ENCODE results near the gene SCUBE2.

DNA sequence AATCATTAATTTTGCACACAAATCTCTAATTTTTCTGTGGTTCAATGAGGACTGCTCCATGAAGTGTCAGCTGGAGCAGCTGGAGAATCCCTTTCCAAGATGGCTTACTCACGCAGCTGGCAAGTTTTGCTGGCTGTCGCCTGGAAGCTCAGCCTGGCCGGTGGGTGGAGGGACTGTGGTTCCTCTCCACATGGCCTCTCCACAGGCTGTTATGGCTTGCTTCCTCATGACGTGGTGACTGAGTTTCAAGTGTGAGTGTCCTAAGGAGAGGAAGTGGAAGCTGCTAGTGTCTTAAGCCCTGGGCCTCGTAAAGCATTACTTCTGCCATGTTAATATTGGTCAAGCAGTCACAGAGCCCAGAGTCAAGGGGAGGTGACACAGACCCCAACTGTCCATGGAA lies 73.6 kb downstream of the SCUBE2 start:
- TF ChIP-seq, protein P1, sequence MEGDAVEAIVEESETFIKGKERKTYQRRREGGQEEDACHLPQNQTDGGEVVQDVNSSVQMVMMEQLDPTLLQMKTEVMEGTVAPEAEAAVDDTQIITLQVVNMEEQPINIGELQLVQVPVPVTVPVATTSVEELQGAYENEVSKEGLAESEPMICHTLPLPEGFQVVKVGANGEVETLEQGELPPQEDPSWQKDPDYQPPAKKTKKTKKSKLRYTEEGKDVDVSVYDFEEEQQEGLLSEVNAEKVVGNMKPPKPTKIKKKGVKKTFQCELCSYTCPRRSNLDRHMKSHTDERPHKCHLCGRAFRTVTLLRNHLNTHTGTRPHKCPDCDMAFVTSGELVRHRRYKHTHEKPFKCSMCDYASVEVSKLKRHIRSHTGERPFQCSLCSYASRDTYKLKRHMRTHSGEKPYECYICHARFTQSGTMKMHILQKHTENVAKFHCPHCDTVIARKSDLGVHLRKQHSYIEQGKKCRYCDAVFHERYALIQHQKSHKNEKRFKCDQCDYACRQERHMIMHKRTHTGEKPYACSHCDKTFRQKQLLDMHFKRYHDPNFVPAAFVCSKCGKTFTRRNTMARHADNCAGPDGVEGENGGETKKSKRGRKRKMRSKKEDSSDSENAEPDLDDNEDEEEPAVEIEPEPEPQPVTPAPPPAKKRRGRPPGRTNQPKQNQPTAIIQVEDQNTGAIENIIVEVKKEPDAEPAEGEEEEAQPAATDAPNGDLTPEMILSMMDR (IDR thresholded peaks at IDR 0.05) = no peak
- TF ChIP-seq POLR2A (IDR thresholded peaks at IDR 0.05) = no peak
